HG03432 (cell line): ENCODE data around the gene SQOR.
A peak's percentile ranks its signal among the peaks of the same experiment; 100 is the strongest.

Experiments used
- ATAC-seq: cut with Tn5 transposase; IDR thresholded peaks from one replicate; pipeline ENCODE4 v1.9.1; 2021; ENCODE audit warnings: mild to moderate bottlenecking, moderate library complexity; ENCODE audit not compliant: unreplicated experiment

SQOR gene

GRCh38 chr15:45634432-45635190 is at the start of gene SQOR:
SQOR (plus strand) TSS chr15:45635029; CDS start chr15:45658924, 23,895 bp downstream.
- ATAC-seq = peak; percentile 80

DNA sequence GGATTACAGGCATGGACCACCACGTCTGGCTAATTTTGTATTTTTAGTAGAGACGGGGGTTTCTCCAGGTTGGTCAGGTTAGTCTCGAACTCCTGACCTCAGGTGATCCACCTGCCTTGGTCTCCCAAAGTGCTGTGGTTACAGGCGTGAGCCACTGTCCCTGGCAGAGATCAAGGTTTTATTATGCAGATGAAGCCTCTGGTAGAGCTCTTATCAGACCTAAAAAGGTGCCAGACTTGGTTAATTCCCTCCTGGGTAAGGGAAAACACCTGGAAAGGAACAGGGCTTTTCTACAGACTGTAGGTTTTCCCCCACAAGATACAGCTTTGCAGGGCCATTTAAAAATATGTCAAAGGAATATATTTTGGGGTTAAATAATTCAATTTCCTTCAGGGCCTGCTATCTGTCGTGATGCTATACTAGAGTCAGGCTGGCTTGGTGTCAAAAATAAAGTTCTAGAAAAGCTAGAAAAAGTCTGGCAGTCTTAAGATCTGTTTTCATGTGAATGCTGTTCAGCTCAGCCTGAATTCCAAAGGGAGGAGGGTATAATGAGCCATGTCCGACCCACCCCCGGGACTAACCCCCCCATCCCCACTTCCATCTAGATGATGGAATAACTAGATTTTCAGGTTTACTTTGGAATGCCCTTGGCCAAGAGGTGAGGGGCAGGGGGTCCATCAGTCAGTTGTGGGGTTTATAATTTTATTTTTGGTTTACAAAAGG is 49.6 kb upstream of the SQOR start:
- no peak for ATAC-seq

- no peak for ATAC-seq
Measured at GRCh38 chr15:45586125-45586524, 48.7 kb upstream of the SQOR start.

DNA sequence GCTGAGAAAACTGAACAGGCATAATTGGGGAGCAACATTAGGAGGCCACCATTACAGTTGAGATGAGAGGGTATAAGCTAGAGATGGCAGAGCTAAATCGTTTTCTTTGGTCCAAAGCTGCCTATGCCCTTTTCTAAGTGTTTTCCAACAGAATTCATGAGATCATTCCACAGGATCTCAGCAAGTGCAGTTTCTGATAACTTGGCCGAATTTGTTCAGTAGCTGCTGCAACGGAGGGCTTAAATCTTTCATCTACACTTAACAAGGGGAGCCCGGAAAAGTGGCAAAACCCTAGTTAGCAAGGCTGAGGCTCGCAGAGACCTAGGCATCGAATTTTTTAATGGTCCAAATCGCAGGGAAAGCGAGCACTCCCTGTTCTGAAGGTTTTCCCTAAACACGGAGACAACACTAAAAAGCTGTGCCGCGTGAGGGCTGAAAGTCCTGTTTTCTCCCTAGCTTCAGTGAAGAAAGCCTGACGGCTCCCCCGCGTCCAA is 48.2 kb upstream of the SQOR start:
- ATAC-seq = peak; percentile 5

DNA sequence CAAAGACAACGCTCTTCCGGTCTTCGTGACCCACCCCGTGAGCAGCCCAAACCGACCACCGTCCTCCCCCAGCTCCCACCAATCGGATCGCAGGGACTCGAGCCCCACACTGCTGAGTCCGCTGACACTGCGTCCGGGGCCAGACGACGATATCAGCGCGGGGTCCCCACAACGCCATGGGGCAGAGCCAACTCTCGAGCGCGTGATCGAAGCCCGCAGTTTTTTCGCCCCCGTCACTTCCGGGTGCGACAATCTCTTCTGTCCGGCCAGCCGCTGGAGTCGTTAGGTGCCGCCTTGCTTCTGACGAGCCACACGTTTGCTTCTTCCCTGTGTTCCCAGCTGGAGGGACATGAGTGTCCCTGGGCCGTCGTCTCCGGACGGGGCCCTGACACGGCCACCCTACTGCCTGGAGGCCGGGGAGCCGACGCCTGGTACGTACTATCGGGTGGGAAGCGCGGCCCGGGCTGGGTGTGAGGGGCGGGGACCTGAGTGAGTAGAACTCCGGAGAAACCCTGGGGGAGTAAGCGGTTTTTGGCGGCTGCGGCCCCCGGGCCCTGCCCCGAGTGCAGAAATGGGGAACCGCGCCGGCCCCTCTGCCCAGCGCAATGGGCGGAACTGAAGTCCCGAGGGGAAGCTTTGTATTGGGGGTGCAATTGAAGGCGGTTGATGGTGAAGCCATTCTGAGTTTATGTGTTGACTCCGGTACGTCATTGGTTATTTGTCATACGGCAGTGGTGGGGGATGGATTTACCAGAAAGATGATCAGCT is 47.5 kb upstream of the SQOR start, which contains the start of gene BLOC1S6:
BLOC1S6 (plus strand) TSS at position 285 of the 768 bp plus-strand sequence; CDS start at position 350, 65 bp downstream.
- peak; percentile 83 for ATAC-seq

DNA sequence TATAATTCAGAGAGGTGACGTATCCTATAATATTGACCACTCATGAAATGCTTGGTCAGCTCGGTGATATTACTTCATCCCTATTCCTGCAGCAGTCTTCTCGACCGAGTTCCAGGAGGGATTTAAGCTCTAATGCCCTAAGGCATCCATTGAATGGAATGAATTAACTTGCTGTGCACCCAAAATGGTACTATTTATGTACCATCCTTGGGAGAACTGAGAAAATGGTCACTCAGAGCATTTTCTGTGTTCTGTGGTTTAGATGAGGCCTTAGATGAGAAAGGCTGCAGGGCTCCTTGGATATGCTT is 47.0 kb upstream of the SQOR start:
- no peak for ATAC-seq

- no peak for ATAC-seq
Measured at GRCh38 chr15:45588219-45588875, 46.5 kb upstream of the SQOR start.

- no peak for ATAC-seq
Measured at GRCh38 chr15:45589256-45589655, 45.6 kb upstream of the SQOR start.

DNA sequence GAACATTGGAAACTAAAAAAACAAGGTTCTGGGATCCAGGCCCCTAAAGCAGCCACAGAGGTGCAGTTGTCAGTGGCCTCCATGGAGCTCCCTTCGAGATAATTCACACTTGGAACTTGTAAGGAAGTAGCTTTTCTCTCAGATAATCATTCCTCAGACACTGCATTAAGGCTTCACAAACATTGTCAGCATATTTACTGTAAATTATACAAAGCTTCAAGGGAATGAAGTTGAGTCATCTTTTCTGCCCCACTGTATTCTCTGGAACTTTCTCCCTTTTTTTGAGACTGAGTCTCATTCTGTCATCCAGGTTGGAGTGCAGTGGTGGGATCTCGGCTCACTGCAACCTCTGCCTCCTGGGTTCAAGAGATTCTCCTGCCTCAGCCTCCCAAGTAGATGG is 40.5 kb upstream of the SQOR start:
- ATAC-seq = no peak

- no peak for ATAC-seq
Measured at GRCh38 chr15:45594835-45595530, 39.8 kb upstream of the SQOR start.

GRCh38 chr15:45603881-45604280 is 30.9 kb upstream of the SQOR start:
- ATAC-seq = no peak

DNA sequence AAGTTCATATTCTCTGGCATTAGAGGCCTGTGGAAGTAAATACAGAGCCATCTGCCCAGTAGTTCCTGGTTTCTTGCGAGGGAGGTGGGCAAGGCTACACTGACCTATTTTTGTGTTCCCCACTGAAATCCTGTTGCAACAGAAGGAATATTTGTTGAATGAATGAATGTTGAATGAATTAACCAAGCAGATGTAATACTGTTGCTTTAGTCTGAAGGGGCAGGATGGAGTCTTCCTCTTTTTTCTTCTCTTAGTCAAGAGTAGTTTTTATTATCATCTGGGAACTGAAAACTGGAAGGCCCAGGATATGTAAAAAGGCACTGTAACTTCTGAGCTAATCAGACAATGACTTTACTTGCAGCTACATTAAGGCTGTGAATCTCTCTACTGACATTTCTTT is 30.5 kb upstream of the SQOR start:
- ATAC-seq = no peak

DNA sequence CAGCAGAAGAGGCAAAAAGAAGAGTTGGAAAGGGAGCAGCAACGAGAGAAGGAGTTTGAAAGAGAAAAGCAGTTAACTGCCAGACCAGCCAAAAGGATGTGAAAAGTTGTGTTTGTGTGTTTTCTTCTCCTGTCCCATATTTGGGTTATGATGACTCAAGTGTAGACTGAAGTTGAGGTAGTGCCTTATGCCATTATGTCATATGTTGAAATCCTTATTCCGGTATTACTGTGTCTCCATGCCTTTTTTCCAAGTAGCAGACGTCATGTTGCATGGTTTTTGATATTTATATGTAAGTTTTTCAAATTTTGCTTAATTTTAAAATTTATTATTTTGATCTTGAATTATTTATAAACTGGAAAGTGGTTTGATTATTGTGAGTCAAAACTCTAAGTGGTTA is 28.4 kb upstream of the SQOR start:
- no peak for ATAC-seq

- no peak for ATAC-seq
Measured at GRCh38 chr15:45606841-45607240, 28.0 kb upstream of the SQOR start.

DNA sequence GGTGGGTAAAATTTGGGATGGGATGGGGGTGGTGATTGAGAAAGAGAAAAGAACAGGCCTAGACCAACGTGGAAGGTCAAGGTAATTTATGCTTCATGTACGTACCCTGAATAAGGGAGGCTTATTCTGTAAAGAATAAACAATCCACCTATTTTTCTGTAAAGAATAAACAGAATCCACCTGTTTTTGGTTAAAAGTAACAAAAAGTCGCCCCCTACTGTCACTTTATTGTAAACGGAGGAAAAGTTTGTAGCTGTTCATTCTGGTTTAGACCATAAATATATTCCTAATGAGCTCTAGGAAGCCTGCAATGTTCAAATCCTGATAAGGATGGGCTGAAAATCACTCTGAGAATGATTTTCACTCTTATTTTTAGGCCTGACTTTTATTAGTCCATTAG is 23.5 kb upstream of the SQOR start:
- no peak for ATAC-seq

GRCh38 chr15:45612790-45613415 is 21.9 kb upstream of the SQOR start:
- ATAC-seq = peak; percentile 48

GRCh38 chr15:45616901-45617323 is 17.9 kb upstream of the SQOR start:
- ATAC-seq = no peak

DNA sequence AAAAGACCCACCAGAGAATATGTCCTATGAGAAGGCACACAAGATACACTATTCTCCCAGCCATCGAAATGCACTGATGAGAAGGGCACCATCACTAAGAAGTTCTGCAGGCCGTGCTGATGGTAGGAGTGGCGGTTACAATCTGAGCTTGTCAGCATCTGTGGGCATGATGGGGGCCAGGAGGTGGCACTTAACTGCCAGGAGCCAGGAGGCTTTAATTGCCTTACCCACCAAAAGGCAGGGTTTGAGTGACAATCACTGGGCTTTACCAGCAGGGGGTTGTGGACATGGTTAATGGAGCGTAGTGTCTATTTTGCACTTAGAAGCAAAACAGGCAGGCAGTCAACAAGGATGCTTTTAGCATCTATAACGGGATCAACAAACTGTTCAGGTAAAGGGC is 16.0 kb upstream of the SQOR start:
- no peak for ATAC-seq

DNA sequence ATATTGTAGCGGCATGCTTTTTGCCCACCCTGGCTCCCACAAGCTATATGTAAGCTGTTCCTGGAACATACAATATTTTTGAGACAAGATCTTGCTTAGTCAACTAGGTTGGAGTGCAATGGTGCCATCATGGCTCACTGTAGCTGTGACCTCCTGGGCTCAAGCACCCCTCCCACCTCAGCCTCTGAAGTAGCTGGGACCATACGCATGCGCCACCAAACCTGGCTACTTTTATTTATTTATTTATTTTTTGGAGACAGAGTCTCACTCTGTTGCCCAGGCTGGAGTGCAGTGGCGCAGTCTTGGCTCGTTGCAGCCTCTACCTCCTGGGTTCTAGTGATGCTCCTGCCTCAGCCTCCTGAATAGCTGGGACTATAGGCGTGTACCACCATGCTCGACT is 6.7 kb upstream of the SQOR start:
- ATAC-seq = no peak
